Measurements from ENCODE around the gene EDNRA. TPM values are rescaled to one million over a fixed set of nuclear protein-coding genes. Genes with fewer than 3 reads are reported as not detected.

The EDNRA gene
- total RNA-seq, 1 experiment from 2014 or later, result not detected

- no TSS peak for BruUV-seq (replicated peaks)
- TF ChIP-seq CTCF (conservative IDR thresholded peaks at IDR 0.05) (no peak), EZH2 (IDR thresholded peaks at IDR 0.05; ENCODE audit: low read depth) (no peak)
- H3K27me3 ChIP-seq (ENCODE audit: insufficient read depth, low read depth), result no peaks in the 10 kb centered on the region
- no peak overlapping the region for H3K27ac ChIP-seq
- no peaks in the 10 kb centered on the region for H3K9me3 ChIP-seq (ENCODE audit: insufficient read depth, low read depth)
- no peak overlapping the region for H2AFZ ChIP-seq
- no peak for DNase-seq
- POLR2A ChIA-PET (ENCODE audit: unreplicated experiment), result no interaction called here
- no peak overlapping the region for H3K4me3 ChIP-seq
- no peaks in the 10 kb centered on the region for H3K4me1 ChIP-seq (replicated peaks; ENCODE audit: insufficient read depth)
- H3K36me3 ChIP-seq (ENCODE audit: low read depth), result no peaks in the 10 kb centered on the region
- H3K4me2 ChIP-seq, result no peak overlapping the region
- H3K79me2 ChIP-seq (ENCODE audit: low read depth), result no peaks in the 10 kb centered on the region
- CTCF ChIA-PET, result no interaction called here
- H4K20me1 ChIP-seq (ENCODE audit: insufficient read depth), result no peaks in the 10 kb centered on the region
- no peaks in the 10 kb centered on the region for H3F3A ChIP-seq (ENCODE audit: insufficient read depth, low read depth)
- no peaks in the 10 kb centered on the region for H3K9me2 ChIP-seq (ENCODE audit: insufficient read depth)
- intact Hi-C loops (cut with micrococcal nuclease; ENCODE audit: unreplicated experiment), result no loop called here
Observed at GRCh38 chr4:147477439-147477838, 3.5 kb upstream of the EDNRA start.

GRCh38 chr4:147479376-147479775 lies 1.5 kb upstream of the EDNRA start:
- no peaks in the 10 kb centered on the region for H3K9me2 ChIP-seq (ENCODE audit: insufficient read depth)
- H3K9me3 ChIP-seq (ENCODE audit: insufficient read depth, low read depth), result no peaks in the 10 kb centered on the region
- H2AFZ ChIP-seq, result no peak overlapping the region
- no peaks in the 10 kb centered on the region for H4K20me1 ChIP-seq (ENCODE audit: insufficient read depth)
- TF ChIP-seq CTCF (conservative IDR thresholded peaks at IDR 0.05), result no peak
- TF ChIP-seq EZH2 (IDR thresholded peaks at IDR 0.05; ENCODE audit: low read depth), result no peak
- no peak for DNase-seq
- POLR2A ChIA-PET (ENCODE audit: unreplicated experiment), result no interaction called here
- H3F3A ChIP-seq (ENCODE audit: insufficient read depth, low read depth), result no peaks in the 10 kb centered on the region
- intact Hi-C loops (cut with micrococcal nuclease; ENCODE audit: unreplicated experiment), result no loop called here
- no peak overlapping the region for H3K4me3 ChIP-seq
- H3K27ac ChIP-seq, result no peak overlapping the region
- H3K27me3 ChIP-seq (ENCODE audit: insufficient read depth, low read depth), result no peaks in the 10 kb centered on the region
- no peak overlapping the region for H3K4me2 ChIP-seq
- H3K79me2 ChIP-seq (ENCODE audit: low read depth), result no peaks in the 10 kb centered on the region
- no peaks in the 10 kb centered on the region for H3K4me1 ChIP-seq (replicated peaks; ENCODE audit: insufficient read depth)
- H3K36me3 ChIP-seq (ENCODE audit: low read depth), result no peaks in the 10 kb centered on the region
- BruUV-seq (replicated peaks), result no TSS peak
- CTCF ChIA-PET, result no interaction called here

- intact Hi-C loops (cut with micrococcal nuclease; ENCODE audit: unreplicated experiment), result no loop called here
- Histone ChIP-seq H3K27me3 (ENCODE audit: insufficient read depth, low read depth) (no peaks in the 10 kb centered on the region), H3K9me3 (ENCODE audit: insufficient read depth, low read depth) (no peaks in the 10 kb centered on the region), H3F3A (ENCODE audit: insufficient read depth, low read depth) (no peaks in the 10 kb centered on the region), H3K4me3 (no peak overlapping the region), H3K9me2 (ENCODE audit: insufficient read depth) (no peaks in the 10 kb centered on the region), H3K27ac (no peak overlapping the region), H3K4me1 (replicated peaks; ENCODE audit: insufficient read depth) (no peaks in the 10 kb centered on the region), H3K79me2 (ENCODE audit: low read depth) (no peaks in the 10 kb centered on the region), H4K20me1 (ENCODE audit: insufficient read depth) (no peaks in the 10 kb centered on the region), H3K36me3 (ENCODE audit: low read depth) (no peaks in the 10 kb centered on the region), H2AFZ (no peak overlapping the region), H3K4me2 (no peak overlapping the region)
- BruUV-seq (replicated peaks), result no TSS peak
- ChIA-PET CTCF (no interaction called here), POLR2A (ENCODE audit: unreplicated experiment) (no interaction called here)
- no peak for DNase-seq
- TF ChIP-seq CTCF (conservative IDR thresholded peaks at IDR 0.05) (no peak), EZH2 (IDR thresholded peaks at IDR 0.05; ENCODE audit: low read depth) (no peak)
Observed at GRCh38 chr4:147479786-147480185, 1.1 kb upstream of the EDNRA start.
